GM12891 (cell line): ENCODE data around the gene MEGF6.

Experiments used
- DNase-seq: peaks from one replicate; pipeline ENCODE4 v3.0.0; 2011; ENCODE audit warnings: low spot score; ENCODE audit not compliant: insufficient read length
- FAIRE-seq: peaks from 2 replicates; lab custom pipeline; 2011; peaks lifted over from hg19 to GRCh38; lab: Jason Lieb, UNC
- PAX5 ChIP-seq: IDR thresholded peaks from 2 replicates; pipeline ENCODE4 v1.6.1; 2011; ENCODE audit warnings: low read length, moderate library complexity, mild to moderate bottlenecking; ENCODE audit not compliant: insufficient read depth, severe bottlenecking
- POLR2A ChIP-seq: IDR thresholded peaks from 2 replicates; pipeline ENCODE4 v1.6.1; 2011; ENCODE audit warnings: low read depth, low read length, control low read depth
- POLR2AphosphoS5 ChIP-seq: IDR thresholded peaks from 2 replicates; pipeline ENCODE4 v1.6.1; 2011; ENCODE audit warnings: low read depth, low read length, control low read depth
- POU2F2 ChIP-seq: IDR thresholded peaks from 2 replicates; pipeline ENCODE4 v1.6.1; 2011; ENCODE audit warnings: low read depth, mild to moderate bottlenecking, control low read depth, low read length, moderate library complexity
- SPI1 ChIP-seq: IDR thresholded peaks from 2 replicates; pipeline ENCODE4 v1.6.1; 2011; ENCODE audit warnings: low read depth, low read length, control low read depth
- TAF1 ChIP-seq: IDR thresholded peaks from 2 replicates; pipeline ENCODE4 v1.6.1; 2011; ENCODE audit warnings: low read depth, low read length, control low read depth

MEGF6 gene

GRCh38 chr1:3654549-3655281 lies 43.4 kb upstream of the MEGF6 start:
- FAIRE-seq (peak; percentile 55), DNase-seq (no peak)
- TF ChIP-seq TAF1 (no peak), SPI1 (no peak), PAX5 (no peak), POLR2A (no peak), POU2F2 (no peak)

DNA sequence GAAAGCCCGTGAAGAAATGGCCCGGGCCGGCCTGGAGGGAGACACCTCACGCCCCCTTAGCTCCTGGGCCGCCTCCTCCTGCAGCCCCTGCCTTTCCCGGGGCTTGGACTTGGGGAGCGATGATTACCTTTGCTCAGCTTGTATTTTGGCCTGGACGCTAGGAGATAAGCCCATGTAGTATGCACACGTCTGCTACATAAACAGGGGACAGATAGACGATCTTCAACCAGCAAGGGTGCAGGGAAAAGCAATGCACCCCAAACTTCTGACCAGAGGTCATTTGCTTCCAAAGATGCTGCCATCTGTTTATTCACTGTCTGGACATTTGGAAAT lies 41.9 kb upstream of the MEGF6 start:
- DNase-seq (no peak), FAIRE-seq (peak; percentile 83)
- TF ChIP-seq PAX5 (no peak), SPI1 (no peak), POU2F2 (no peak), POLR2A (no peak), TAF1 (no peak), POLR2AphosphoS5 (no peak)

- TF ChIP-seq POLR2A = no peak
- no peak for TF ChIP-seq POLR2AphosphoS5
- TF ChIP-seq POU2F2 = no peak
- no peak for TF ChIP-seq PAX5
- TF ChIP-seq SPI1 = no peak
- no peak for TF ChIP-seq TAF1
- DNase-seq (no peak), FAIRE-seq (peak; percentile 75)
Observed at GRCh38 chr1:3652548-3653285, 41.4 kb upstream of the MEGF6 start.

GRCh38 chr1:3651930-3652547 lies 40.7 kb upstream of the MEGF6 start, which contains the start of gene TP73:
TSS of gene TP73 (plus strand) at chr1:3652516. CDS start at chr1:3682366, 29,850 bp downstream.
- TF ChIP-seq SPI1 (no peak), PAX5 (no peak), TAF1 (no peak), POU2F2 (no peak), POLR2AphosphoS5 (no peak), POLR2A (no peak)
- FAIRE-seq (no peak), DNase-seq (no peak)

DNA sequence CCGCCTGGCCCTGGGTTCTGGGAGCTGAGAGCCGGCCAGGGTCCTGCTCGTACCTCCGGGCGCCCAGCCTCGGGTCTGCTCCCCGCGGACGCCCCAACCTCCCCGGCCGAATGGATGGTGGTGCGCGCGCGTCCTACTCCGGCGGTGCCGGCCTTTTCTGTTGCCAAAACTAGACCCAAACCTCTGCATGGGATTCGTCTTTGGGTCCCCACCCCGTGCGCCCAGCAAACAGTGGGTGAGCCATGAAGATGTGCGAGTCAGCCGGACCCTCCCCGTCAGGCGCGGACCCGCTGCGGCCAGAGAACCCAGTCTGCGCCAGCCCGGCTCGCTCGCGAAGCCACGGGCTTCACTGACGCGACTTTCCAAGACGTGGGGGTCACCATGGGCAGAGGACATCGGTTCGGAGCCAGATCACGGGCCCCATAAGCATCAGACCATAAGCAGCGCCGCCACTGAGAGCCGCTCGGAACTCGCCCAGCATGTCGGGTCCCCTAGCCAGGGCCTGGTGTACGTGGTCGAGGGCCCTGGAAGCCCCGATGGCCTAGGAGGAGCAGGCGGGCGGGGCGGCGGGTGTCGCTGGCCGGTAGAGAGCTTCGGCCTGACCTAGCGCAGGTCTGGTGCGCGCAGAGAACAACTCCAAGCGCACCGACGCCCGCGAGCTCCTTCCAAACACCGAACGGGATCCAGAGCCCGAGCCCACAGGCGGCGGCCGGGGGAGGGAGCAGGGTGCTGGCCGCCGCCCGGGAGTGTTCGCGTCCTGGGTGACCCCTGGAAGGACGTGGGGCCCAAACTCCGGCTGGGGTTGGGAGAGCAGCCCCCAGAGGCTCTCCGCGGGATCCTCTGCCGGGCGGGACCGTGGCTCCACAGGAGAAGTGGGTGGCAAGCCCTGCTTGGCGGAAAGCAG lies 40.0 kb upstream of the MEGF6 start:
- TF ChIP-seq POLR2AphosphoS5 (no peak), SPI1 (no peak), POLR2A (no peak), PAX5 (no peak), TAF1 (no peak), POU2F2 (no peak)
- no peak for DNase-seq
- FAIRE-seq = no peak

DNA sequence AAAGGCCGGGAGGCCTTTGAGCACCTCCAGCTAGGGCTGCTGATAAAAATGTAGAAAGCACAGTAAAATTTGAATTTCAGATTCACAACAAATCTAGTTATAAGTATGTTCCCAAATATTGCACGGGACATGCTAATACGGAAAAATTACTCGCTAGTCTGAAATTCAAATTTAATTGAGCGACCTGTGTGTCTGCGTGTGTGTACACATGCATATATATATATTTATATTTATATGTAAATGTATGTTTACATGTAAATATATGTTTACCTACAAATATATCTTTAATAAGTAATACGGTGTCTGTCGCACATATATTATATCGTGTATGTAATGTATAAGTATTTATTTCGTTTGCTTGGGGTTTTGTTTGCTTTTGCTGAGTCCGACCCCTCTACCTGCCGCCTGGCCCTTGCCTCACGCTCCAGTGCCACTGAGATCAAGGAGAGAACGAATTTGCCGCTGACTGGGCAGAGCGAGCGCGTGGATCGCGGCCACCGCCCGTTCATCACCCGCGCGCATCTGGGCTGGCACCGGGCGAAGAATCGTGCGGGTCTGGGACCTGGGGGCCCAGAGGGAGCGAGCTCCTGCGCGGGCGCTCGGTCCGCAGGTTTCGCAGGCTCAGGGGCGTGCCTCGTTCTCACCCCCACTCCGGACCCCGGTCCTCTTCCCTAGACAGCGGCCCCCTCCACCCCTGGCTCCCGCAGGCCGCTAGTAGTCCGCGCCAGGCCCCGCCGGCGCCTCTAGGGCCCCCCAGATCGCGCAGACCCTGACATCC lies 39.1 kb upstream of the MEGF6 start:
- no peak for DNase-seq
- no peak for TF ChIP-seq PAX5
- TF ChIP-seq POLR2A = no peak
- no peak for TF ChIP-seq POU2F2
- TF ChIP-seq TAF1 = no peak
- TF ChIP-seq SPI1 = no peak
- TF ChIP-seq POLR2AphosphoS5 = no peak
- no peak for FAIRE-seq

GRCh38 chr1:3649342-3650247 lies 38.3 kb upstream of the MEGF6 start, which contains the start of gene WRAP73:
TSS of gene WRAP73 (minus strand) at chr1:3650103. CDS start at chr1:3649999, 104 bp downstream.
- peak; percentile 96 for FAIRE-seq
- DNase-seq = peak; percentile 97
- TF ChIP-seq TAF1 (peak; percentile 41), POLR2AphosphoS5 (peak; percentile 42; the same call in 1 of the 2 replicates), PAX5 (no peak), POLR2A (peak; percentile 62; the same call in 1 of the 2 replicates), SPI1 (peak; percentile 61), POU2F2 (no peak; the same call in 1 of the 2 replicates)
